HepG2 (cell line): Measurements from ENCODE around the gene MXD1.

Experiments
- CTCF ChIP-seq: sonication (generic); formaldehyde crosslinking; IDR thresholded peaks from 2 replicates; pipeline ENCODE4 v1.5.0; 2020; ENCODE audit warnings: mild to moderate bottlenecking, missing genetic modification reagents, moderate library complexity
- ELF3 ChIP-seq: IDR thresholded peaks from 2 replicates; pipeline ENCODE4 v1.6.1; 2016; ENCODE audit warnings: missing genetic modification reagents, missing compliant biosample characterization
- EZH2 ChIP-seq: conservative IDR thresholded peaks from 2 replicates; pipeline ENCODE4 v1.6.1; 2012; ENCODE audit warnings: mild to moderate bottlenecking, low read depth, low read length, moderate library complexity
- HNRNPH1 ChIP-seq: fragments of 200-400 bp; formaldehyde crosslinking; optimal IDR thresholded peaks from 2 replicates; pipeline ENCODE3; 2017; ENCODE audit warnings: mild to moderate bottlenecking, low read depth, low read length
- PLRG1 ChIP-seq: fragments of 450-650 bp; conservative IDR thresholded peaks from 2 replicates; pipeline ENCODE4 v1.6.1; 2016
- PRDM4 ChIP-seq: sonication (generic); formaldehyde crosslinking; IDR thresholded peaks from 2 replicates; pipeline ENCODE4 v1.9.0; 2021; ENCODE audit warnings: missing genetic modification reagents, borderline replicate concordance
- TFAP4 ChIP-seq: sonication (generic); IDR thresholded peaks from 2 replicates; pipeline ENCODE4 v1.6.1; 2016; ENCODE audit warnings: low read depth, borderline replicate concordance
- ZNF275 ChIP-seq: sonication (generic); formaldehyde crosslinking; IDR thresholded peaks from 2 replicates; pipeline ENCODE4 v1.8.0; 2022; ENCODE audit warnings: missing genetic modification reagents, mild to moderate bottlenecking, inconsistent platforms, borderline replicate concordance
- ZSCAN5A ChIP-seq: sonication (generic); formaldehyde crosslinking; IDR thresholded peaks from 2 replicates; pipeline ENCODE4 v1.8.0; 2022; ENCODE audit warnings: mild to moderate bottlenecking, missing genetic modification reagents, borderline replicate concordance

- no peak for TF ChIP-seq ZSCAN5A (CRISPR knock-in tag)
- no peak for TF ChIP-seq ELF3 (CRISPR knock-in tag)
- no peak for TF ChIP-seq CTCF (CRISPR knock-in tag)
- TF ChIP-seq TFAP4: no peak
- TF ChIP-seq PLRG1: no peak
- no peak for TF ChIP-seq PRDM4 (CRISPR knock-in tag)
- TF ChIP-seq EZH2: no peak
- TF ChIP-seq HNRNPH1: no peak
- no peak for TF ChIP-seq ZNF275
These were observed 48.2 kb downstream of the MXD1 start for GRCh38 chr2:69962986-69963730.
